NCI-H1105 treated with DMSO at 0.1 percent for 48 hours (cell line): ENCODE data around the gene TMEM108.
A peak's percentile ranks its signal among the peaks of the same experiment; 100 is the strongest.

ENCODE experiments used
- DNase-seq: peaks from one replicate; lab custom pipeline; 2025; lab: John Stamatoyannopoulos, UW

Gene TMEM108

DNA sequence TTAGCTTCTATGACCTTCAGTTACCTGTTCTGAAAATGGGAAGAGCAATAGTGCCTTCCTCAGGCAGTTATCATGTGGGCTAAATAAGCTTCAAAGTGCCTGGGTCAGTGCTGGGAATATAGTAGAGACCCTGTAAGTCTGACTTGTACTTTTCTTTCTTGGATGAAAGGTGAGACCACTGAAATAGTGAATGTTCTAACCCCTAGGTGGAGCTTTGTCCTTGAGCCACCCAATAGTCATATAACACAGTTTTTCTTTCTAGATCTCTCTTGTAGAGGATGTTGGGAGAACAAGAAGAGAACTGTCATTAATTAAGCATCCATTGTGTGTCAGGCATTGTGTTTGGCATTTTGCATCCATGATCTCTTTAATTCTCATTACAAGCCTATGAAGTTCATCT is 348.7 kb downstream of the TMEM108 start:
- DNase-seq: no peak

DNA sequence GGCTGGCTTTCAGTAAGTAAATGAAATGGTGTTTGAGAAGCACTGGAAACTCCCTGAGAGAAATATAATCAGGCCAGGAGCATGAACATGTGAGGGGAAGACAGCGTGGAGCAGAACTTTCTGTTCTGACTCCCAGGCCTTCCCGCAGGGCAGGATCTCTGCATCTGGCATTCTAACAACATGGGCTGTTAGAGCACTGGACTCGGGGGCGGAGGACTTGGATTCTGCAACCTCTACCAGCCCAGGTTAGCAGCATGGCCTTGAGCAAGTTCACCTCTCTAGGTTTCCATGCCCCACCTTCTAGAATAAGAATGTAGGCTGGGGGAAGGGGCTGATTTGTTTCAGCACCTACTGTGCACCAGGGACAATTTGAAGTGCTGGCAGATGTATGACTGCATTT is 349.1 kb downstream of the TMEM108 start:
- no peak for DNase-seq

DNA sequence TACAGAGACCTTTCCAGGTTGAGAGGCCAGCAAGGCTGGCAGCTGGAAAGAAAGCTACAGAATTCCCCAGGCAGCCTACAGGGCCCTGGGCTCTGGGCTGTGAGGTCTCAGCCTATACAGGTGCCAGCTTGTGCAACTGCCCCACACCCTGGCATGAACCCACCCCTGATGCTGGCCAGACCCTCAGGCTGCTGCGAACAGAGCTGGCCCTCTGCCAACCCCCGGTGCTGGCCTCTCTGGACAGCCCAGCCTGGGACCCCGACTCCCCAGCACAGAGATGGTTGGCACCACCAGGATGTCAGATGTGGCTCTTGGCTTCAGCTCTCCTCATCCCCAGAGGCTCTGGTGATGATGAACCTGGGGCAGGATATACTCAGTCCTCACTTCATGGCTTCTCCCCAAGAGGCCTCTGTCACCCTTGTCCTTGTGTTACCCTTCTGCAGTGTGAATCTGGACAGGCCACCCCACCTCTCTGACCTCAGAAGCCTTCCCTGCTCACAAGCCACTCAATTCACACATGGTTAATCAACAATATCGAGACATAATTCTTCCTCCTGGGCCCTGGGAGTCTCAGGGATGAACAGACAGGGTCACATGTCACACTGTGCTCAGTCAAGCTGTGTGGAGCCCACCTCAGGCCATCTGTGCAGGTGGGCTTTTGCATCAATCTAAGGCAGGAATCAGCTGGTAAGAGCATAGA is 350.7 kb downstream of the TMEM108 start:
- no peak for DNase-seq

DNA sequence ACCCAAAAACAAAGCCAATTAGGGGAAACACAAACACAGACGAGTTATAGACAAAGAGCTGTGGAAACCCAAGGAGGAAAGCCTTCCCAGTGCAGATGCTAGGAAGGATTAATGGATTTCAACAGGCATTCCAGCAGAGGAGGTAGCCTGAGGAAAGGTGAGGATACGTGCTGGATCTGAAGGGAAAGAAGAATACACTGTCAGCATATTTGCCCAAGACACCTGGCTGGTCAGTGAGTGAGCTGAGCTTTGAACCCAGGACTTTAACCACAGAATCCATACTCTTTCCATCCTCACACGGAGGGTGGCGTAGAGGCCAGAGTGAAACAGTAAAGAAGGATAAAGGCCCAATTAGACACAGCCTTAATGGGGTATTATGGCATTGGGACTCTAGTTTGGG is 352.5 kb downstream of the TMEM108 start:
- DNase-seq: no peak

DNA sequence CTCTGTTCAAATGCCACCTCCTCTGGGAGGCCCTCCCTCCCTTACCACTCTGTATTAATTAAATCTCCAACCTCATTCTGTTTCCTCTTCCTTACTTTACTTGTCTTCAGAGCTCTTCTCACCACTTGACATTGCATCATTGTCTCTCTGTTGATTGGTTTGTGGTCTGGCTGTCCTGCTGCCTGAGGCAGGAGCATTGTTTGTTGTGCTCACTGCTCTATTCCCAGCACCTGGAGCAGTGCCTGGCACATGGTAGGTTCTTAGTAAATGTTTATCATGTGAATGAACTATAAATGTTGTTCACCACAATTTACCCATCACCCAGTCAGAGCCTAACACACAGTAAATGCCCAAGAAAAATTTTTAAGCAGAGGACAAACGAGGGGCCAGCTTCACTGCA is 355.0 kb downstream of the TMEM108 start:
- no peak for DNase-seq

DNA sequence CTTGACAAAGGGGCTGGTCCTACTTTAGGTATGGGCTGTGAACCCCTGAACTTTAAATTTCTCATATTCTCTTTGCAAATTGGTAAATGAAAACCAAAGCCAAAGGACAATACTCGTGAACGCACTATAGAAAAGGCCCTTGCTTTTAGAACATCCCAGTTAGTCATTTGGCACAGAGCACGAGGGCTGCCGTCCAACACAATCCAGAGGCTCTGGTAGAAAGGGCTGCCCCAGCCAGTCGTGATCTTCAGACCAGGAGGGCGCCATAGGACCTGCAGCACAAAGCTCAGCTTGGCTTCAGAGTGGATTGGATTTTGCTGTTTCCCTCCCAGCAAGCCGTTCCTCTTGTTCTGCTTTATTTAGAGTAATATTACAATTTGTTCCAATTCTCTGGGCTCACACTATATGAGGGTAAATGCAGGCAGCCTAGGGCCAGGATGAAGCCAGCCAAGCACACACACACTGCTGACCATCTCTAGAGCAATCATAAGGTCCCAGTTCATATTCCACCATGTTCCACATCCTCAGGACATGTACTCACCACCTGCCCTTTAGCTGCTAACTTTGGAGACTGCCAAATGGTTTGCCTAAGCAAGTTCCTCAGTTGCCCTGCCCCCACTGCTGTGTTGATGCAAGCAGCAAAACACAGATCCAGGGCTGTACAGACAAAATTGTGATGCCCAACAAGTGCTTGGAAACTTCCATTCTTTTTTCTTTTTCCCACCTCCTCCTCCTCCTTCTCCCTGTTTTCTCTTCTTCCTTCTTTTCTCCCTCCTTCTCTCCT is 355.7 kb downstream of the TMEM108 start:
- DNase-seq: no peak

DNA sequence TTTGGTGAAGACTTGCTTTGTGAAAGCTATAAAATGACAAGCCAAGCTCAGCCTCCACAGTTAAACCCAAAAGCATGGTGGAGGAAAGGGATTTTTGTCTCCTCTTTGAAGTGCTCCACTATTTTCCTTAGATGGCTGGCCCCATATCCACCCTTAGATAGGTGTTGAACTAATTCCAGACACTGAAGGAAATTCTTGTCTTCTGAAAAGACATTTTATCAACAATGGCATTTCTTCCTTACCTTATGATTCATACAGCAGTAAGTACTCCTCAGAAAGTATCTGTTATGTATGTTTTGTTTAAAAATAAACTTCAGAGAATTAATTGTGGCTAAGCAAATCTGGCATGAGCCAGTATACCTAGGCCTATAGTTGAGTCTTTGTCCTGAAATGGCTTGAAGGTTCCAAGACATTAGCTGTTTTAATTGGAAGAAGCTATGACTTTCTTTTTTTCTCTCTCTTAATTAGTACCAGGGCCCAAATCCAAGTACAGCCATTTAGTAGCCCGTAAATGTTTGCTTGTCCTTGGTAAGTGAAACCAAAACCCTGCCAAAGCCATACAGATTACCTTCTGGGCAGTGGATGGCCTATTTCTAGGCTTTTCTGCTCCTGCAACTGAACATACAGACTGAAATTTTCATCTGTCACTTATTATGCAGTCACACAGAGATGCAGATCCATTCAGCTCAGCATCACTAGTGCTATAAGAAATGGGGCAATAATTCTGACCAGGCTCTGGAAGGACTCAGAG is 356.5 kb downstream of the TMEM108 start:
- no peak for DNase-seq

DNA sequence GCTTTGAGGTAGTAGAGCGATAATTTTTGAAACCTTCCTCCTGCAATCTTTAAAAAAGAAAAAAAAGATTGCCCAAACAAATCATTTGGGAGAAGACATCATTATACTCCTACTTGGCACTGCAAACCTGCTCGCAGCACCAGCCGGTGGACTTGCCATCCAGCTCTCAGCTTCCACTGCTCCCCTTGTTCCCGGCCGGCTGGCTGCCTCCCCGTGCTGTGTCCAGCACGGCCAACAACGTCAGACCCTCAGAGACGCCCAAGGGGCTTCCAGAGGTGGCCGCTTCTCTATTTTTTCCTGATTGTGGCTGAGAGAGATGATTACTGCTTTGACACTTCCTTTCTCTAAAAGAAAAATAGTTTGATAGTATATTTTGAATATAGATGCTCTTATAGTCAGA is 358.7 kb downstream of the TMEM108 start:
- DNase-seq: no peak

DNA sequence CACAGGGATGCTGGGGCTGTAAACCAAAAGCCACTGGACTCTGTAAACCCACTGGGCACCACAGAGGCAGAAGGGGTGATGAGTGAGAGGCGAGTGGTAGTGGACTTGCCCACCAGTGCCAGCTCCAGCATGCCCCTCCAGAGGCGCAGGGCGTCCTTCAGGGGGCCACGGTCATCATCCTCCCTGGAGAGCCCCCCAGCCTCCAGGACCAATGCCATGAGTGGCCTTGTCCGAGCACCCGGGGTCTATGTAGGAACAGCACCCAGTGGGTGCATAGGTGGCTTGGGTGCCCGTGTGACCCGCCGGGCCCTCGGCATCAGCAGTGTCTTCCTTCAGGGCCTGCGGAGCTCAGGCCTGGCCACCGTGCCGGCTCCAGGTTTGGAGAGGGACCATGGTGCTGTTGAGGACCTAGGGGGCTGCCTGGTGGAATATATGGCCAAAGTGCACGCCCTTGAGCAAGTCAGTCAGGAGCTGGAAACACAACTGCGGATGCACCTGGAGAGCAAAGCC is 361.9 kb downstream of the TMEM108 start, which contains the start of gene BFSP2:
TSS of gene BFSP2 (plus strand) at position 51 of the 510 bp plus-strand sequence. CDS start at position 79, 28 bp downstream.
- no peak for DNase-seq

DNA sequence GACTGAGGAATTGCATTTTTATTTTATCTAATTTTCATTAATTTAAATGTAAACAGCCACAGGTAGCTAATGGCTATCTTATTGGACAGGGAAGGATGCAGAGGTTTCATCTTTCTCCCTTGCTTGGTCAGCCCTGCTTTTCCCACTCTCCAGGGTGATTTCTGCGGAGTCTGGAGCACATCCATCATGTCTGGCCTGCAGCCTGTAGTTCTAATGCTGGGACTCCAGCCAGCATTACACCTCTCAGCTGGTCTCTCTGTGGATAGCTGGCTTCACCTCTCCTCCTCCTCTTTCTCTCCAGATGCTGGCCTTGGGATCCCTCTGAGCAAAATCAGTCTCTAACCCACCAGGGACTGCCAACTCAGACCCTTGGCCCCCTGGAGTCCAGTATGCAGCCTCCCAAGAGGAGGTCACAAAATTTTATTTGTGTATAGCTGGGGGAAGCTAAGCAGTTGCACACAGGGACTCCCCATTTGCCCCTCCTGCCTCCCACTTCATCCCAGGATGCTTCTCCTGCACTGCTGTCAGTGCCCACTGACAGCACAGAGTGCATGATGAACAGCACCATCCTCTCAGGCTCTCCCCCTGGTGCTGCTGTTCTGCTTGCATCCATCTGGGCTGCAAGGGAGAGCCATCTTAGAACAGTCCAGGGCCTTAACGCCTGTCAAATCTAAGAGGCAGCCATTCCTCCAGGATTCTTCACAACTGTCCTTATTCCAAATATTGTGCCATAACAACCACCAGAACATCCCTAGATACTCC is 363.4 kb downstream of the TMEM108 start:
- peak; percentile 27 for DNase-seq

DNA sequence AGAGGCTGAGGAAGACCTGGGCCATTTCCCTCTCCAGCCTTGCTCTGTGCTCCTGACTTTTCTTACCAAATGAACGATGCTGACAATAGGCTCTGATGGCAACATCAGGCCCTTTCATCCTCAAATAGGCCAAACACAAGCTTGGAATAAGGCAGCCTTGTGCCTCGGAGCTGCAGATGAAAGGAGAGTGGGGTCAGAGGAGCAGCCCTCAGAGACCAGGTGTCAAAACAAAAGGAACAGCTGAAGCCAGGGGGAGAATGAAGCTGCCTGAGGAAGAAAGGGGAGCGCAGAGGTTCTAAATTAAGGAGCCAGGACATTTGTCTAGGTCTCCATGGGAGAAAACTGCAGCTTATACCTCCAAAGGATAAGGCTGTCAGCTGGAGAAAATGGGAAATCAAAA is 366.7 kb downstream of the TMEM108 start:
- no peak for DNase-seq

DNA sequence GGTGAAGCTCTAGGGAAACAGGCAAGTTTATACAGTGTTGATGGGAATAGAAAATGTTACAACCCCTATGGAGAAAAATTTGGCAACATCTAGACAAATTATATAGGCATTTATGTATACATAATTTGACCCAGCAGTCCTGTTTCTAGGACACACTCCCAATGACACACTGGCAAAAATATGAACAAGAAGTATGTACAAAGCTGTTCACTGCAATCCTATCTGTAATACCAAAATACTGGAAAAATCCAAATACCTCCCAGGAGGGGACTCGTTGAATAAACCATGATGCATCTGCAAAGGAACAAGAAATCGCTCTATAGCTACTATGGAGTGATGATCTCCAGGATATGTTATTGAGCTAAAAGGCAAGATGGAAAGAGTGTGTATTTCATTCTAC is 370.2 kb downstream of the TMEM108 start:
- no peak for DNase-seq

DNA sequence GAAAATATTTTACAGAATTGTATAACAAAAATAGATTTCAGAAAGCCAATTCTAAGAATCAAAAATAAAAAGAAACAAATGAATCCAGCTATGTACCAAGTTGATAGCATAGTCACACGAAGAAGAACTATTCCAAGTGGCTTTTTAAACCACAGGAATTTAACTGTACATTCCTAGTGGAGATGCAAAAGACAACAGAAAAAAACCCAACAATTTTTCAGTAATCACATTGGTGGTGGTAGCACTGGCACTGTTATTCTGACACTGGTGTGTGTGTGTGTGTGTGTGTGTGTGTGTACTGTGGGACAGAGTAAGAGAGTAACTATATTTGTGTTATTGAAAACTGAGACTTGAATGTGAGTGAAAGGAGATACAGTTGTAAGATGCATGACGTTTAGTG is 370.8 kb downstream of the TMEM108 start:
- DNase-seq: no peak

DNA sequence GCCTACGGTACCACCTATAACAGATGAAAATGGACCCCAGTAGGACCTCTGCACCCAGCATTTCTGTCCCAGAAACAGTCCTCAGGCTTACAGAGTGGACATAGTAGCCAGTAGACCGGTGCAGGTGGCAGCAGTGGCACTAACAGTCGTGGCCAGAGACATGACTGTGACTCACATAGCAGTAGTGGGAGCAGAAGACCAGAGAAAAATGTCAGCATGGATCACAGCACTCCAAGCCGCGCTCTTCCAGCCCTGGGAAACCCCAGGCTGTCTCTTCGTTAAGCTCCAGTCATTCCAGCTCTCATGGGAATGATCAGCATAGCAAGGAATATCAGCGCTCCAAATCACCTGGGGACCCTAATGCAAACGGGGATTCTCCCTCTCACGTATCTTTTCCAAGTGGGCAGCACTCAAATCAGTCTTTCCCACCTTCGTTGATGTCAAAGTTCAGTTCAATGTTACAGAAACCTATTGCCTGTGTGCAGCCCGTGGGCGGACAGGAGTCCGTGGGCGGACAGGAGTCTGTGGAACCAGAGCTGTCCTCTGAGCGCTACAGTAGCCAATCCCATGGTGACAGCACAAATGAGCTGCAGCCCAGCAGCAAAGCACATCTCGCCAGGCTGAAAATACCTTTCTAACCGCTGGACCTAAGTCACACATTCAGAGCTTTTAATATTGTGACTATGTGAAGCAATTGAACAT is 372.2 kb downstream of the TMEM108 start:
- DNase-seq: no peak

DNA sequence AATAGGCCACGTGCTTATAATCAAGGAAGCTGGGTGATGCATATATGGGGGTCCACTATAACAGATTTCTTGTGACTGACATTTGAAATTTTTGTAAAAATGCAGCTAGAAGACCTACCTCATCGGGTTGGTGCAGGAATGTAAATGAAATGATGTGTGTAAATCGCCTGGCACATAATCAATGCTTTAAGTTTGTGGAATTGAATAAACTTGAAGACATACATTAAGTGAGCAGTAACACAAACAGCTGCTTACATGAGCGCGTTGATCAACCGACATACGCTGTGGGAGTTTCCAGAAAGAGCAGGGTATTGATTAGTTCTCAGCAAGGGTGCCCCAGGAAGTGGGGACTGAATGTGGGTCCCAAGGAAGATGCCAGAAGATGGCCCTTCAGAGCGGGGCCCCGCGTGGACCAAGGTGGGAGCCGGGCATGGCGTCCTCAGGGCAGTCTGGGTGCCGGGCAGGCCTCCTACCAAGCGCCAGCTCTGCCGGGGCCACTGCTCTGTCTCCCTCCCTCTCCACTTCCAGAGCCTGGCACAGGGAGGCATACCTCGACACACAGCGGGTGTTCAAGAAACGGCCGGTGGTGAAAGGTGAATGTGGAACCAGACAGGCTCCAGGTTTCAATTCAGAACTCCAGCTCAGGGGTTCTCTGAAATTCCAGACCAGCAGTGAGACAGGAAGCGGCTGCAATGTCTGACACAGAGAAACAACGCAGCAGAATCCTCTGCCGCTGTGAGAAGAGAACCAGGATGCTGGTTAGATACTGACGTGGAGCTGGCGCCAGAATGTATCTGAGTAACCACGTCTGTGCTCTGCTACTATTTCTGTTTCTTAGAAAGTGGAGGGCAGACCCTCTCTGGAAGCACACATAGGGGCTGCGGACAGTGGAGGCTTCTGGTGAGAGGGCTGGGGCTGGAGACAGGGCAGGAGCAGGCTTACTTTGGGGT is 374.3 kb downstream of the TMEM108 start:
- no peak for DNase-seq

DNA sequence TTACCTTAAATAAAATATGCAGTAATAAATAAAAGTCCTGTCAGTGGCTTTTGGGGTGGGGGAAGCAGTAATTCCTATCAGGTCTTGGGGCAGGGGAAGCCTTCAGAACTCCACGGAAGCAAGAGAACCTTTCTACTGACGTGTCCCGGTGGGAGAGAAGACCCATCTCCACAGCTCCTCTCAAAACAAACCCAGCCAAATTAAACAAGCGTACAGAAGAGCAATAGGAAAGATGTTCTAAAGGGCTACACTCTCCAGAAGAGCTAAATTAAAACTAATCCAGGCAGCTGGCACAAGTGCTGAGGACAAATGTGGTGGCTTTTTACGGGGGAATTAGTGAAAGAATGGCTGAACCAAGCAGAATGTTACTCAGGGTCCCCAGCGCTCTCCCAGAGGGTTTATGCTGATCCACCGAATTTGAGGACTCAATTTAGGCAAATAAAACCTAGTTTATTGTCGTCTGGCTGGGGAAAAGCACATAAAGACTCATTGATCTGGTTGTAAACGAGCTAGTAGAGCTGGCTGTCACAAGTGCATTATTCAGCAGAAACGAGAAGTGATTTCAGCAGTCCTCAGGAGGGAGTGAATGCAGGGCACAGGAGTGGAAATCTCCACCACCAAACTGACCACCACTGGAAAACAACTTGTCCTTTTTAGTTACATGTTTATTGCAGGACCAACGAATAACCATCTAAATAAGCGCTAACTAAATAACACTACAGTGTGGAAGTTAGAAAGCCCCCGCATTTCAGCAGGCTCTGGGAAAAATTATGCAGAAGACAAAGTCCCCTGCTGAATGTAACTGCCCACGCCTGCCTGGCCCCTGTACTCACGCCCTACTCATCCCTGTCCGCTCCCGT is 375.2 kb downstream of the TMEM108 start:
- peak; percentile 32 for DNase-seq

DNA sequence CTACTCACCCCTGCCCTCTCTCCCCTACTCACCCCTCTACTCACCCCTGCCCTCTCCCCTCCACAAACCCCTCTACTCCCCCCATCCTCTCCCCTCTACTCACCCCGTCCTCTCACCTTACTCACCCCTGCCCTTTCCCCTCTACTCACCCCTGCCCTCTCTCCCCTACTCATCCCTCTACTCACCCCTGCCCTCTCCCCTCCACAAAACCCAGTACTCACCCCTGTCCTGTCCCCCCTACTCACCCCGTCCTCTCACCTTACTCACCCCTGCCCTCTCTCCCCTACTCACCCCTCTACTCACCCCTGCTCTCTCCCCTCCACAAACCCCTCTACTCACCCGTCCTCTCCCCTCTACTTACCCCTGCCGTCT is 375.8 kb downstream of the TMEM108 start:
- no peak for DNase-seq

DNA sequence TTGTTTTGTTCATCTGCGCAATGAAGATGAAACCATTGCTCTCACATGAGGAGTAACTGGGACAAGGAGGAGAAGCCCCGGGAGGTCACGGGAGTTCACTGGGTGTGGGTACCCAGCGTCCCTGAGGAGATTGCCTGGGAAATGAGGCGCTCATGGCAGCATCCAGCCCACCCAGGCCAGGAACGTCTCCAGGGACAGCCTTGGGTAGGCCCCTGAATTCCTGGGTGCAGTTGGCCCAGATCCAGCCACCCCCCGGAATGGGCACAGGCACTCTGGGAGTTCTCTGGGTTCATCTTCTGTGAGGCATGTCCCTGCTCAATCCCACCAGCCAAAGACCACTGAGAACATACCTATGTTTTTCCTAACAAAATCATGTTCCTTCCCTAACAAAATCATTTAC is 380.2 kb downstream of the TMEM108 start:
- no peak for DNase-seq
